ENCODE measurements around the gene CPN2. TPM values are rescaled to one million over a fixed set of nuclear protein-coding genes. Genes with fewer than 3 reads are reported as not detected.

CPN2 gene
- total RNA-seq, 2 experiments from 2014 or later: not detected

DNA sequence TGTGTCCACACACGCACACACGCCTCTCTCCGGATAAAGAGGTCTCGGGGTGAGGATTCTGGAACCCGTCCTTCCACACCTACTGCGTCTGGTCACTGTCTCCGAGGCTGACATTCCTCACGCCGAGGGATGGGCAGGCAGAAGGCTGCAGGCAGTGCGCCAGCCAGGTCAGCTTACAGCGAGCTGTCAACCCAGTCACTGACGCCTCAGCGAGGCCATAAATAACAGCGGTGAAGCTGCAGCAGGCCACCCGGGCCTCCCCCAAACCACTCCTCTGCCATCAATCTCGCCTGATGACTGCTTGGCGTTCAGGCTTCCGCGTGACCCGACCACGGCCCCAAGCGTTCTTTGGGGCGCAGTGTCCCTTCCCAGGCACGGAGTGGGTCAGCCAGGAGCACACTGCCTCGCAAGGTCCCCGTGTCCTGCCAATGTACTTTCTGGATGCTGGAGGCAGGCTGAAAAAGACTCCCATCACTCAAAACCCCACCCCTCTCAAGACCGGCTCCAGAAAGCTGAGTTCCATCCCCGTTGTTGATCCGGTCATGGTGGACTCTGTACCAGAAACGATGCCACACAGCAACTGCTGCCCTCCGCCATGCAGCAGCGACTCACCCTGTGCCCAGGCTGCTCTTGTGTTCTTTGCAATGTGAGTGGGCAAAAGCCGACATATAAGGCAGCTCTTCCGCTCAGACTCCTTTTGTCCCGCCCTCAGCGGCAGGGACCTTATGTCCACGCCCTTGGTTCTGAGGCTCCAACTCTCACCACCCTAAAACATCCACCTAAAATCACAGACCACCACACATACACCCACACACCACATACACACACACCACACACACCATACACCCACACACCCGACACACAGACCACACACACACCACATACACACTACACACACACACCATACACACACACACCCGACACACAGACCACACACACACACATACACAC, 27.1 kb downstream of the CPN2 start:
- Histone ChIP-seq H3K9me3 (ENCODE audit: low read length) (peaks cover 26% of the 10 kb centered on the region), H3K27ac (ENCODE audit: low read depth, low read length, poor library complexity, severe bottlenecking) (no peak overlapping the region), H3K4me1 (ENCODE audit: insufficient read depth, low read length, poor library complexity, severe bottlenecking) (no peaks in the 10 kb centered on the region), H2AFZ (ENCODE audit: low read length) (no peak overlapping the region), H3K79me2 (ENCODE audit: insufficient read depth, low read depth, low read length) (no peaks in the 10 kb centered on the region), H3K9me2 (ENCODE audit: insufficient read depth, low read length) (no peaks in the 10 kb centered on the region), H4K20me1 (ENCODE audit: insufficient read depth, low read length) (no peaks in the 10 kb centered on the region), H3K4me2 (ENCODE audit: low read length) (no peak overlapping the region), H3K36me3 (ENCODE audit: insufficient read depth, low read length) (no peaks in the 10 kb centered on the region), H3K4me3 (ENCODE audit: low read depth, low read length, poor library complexity, severe bottlenecking) (no peak overlapping the region)
- BruUV-seq (replicated peaks): no TSS peak
- intact Hi-C loops (cut with micrococcal nuclease; ENCODE audit: unreplicated experiment): no loop called here
- POLR2A ChIA-PET: no interaction called here
- CTCF ChIA-PET (ENCODE audit: unreplicated experiment): no interaction called here
- DNase-seq (ENCODE audit: low spot score): no peak
- TF ChIP-seq, protein P1, sequence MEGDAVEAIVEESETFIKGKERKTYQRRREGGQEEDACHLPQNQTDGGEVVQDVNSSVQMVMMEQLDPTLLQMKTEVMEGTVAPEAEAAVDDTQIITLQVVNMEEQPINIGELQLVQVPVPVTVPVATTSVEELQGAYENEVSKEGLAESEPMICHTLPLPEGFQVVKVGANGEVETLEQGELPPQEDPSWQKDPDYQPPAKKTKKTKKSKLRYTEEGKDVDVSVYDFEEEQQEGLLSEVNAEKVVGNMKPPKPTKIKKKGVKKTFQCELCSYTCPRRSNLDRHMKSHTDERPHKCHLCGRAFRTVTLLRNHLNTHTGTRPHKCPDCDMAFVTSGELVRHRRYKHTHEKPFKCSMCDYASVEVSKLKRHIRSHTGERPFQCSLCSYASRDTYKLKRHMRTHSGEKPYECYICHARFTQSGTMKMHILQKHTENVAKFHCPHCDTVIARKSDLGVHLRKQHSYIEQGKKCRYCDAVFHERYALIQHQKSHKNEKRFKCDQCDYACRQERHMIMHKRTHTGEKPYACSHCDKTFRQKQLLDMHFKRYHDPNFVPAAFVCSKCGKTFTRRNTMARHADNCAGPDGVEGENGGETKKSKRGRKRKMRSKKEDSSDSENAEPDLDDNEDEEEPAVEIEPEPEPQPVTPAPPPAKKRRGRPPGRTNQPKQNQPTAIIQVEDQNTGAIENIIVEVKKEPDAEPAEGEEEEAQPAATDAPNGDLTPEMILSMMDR (conservative IDR thresholded peaks at IDR 0.05; ENCODE audit: low read length): no peak
- no peak for TF ChIP-seq EZH2phosphoT487 (IDR thresholded peaks at IDR 0.05; ENCODE audit: borderline replicate concordance, low read depth, low read length)

DNA sequence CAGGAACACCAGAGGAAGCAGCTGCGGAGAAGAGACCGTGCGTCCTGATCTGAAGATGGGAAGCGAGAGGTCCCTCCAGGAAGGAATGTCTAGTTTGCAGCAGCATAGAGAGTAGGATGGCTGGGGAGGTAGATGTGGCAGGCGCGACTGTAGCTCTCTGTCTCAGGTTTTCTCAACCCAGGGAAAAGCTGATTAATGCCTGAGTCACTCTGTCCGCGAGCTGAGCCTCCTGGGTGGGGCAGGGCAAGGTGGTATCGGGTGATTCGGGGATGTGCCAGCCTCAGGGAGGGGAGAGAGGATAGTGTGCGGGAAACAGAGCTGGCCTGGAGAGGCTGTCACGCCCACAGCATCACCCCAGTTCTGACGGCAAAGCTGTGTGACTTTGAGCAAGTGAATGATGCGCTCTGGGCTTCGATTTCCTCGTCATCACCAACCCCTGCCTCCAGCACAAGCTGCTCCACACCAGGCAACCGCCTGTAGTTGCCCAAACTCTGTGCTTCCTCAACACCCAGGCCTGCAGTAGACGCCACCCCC, 28.4 kb downstream of the CPN2 start:
- ChIA-PET CTCF (ENCODE audit: unreplicated experiment) (no interaction called here), POLR2A (no interaction called here)
- BruUV-seq (replicated peaks): no TSS peak
- no peak for TF ChIP-seq EZH2phosphoT487 (IDR thresholded peaks at IDR 0.05; ENCODE audit: borderline replicate concordance, low read depth, low read length)
- TF ChIP-seq, protein P1 (conservative IDR thresholded peaks at IDR 0.05; ENCODE audit: low read length): no peak
- DNase-seq (ENCODE audit: low spot score): no peak
- Histone ChIP-seq H2AFZ (ENCODE audit: low read length) (no peak overlapping the region), H3K4me2 (ENCODE audit: low read length) (no peak overlapping the region), H3K27ac (ENCODE audit: low read depth, low read length, poor library complexity, severe bottlenecking) (no peak overlapping the region), H3K4me1 (ENCODE audit: insufficient read depth, low read length, poor library complexity, severe bottlenecking) (no peaks in the 10 kb centered on the region), H3K4me3 (ENCODE audit: low read depth, low read length, poor library complexity, severe bottlenecking) (no peak overlapping the region), H3K36me3 (ENCODE audit: insufficient read depth, low read length) (no peaks in the 10 kb centered on the region), H3K9me2 (ENCODE audit: insufficient read depth, low read length) (no peaks in the 10 kb centered on the region), H4K20me1 (ENCODE audit: insufficient read depth, low read length) (no peaks in the 10 kb centered on the region), H3K79me2 (ENCODE audit: insufficient read depth, low read depth, low read length) (no peaks in the 10 kb centered on the region), H3K9me3 (ENCODE audit: low read length) (peaks cover 26% of the 10 kb centered on the region)
- intact Hi-C loops (cut with micrococcal nuclease; ENCODE audit: unreplicated experiment): no loop called here

Measured in OCI-LY7 (cell line).